GM06990 (cell line): ENCODE measurements around the gene HIRIP3.

ENCODE experiments used
- DNase-seq: peaks from one replicate; pipeline ENCODE4 v3.0.0-alpha.2; 2011; ENCODE audit not compliant: insufficient read length; ENCODE audit errors: extremely low read depth
- H3K27me3 ChIP-seq: replicated peaks from 2 replicates; pipeline ENCODE4 v1.6.0; 2011; ENCODE audit warnings: low read length; ENCODE audit not compliant: control insufficient read depth, insufficient read depth
- H3K36me3 ChIP-seq: 2 replicates; pipeline ENCODE4 v1.5.1; 2011; ENCODE audit warnings: low read length; ENCODE audit not compliant: control insufficient read depth, insufficient read depth
- H3K4me3 ChIP-seq: replicated peaks from 2 replicates; pipeline ENCODE4 v1.5.1; 2011; ENCODE audit warnings: low read depth, mild to moderate bottlenecking, control low read depth, low read length
- CTCF ChIP-seq: IDR thresholded peaks from 2 replicates; pipeline ENCODE4 v1.5.1; 2011; ENCODE audit warnings: low read length, control low read depth, mild to moderate bottlenecking, inconsistent platforms; ENCODE audit not compliant: insufficient read depth, poor library complexity, severe bottlenecking

HIRIP3 gene

GRCh38 chr16:29973384-29974246, 21.8 kb downstream of the HIRIP3 start, which contains the start of gene TAOK2:
Gene TAOK2 (plus strand): TSS chr16:29973868. CDS start chr16:29977773, 3,905 bp downstream.
- TF ChIP-seq CTCF: no peak
- peak within 1 kb of the TSS; percentile 97 for H3K4me3 ChIP-seq
- no peaks in the 10 kb centered on the region for H3K27me3 ChIP-seq
- DNase-seq: peak; percentile 100
- H3K36me3 ChIP-seq: peaks cover 7% of the 10 kb centered on the region

GRCh38 chr16:29972992-29973383, 22.4 kb downstream of the HIRIP3 start:
- Histone ChIP-seq H3K4me3 (no peak overlapping the region), H3K36me3 (peaks cover 3% of the 10 kb centered on the region), H3K27me3 (no peaks in the 10 kb centered on the region)
- no peak for DNase-seq
- TF ChIP-seq CTCF: no peak

- TF ChIP-seq CTCF: no peak
- DNase-seq: no peak
- Histone ChIP-seq H3K36me3 (peaks cover 2% of the 10 kb centered on the region; the same call in 1 of the 2 replicates), H3K4me3 (no peak overlapping the region), H3K27me3 (no peaks in the 10 kb centered on the region)
These were observed 22.9 kb downstream of the HIRIP3 start for GRCh38 chr16:29972500-29972899.

- Histone ChIP-seq H3K4me3 (no peak overlapping the region), H3K27me3 (no peaks in the 10 kb centered on the region), H3K36me3 (peaks cover 2% of the 10 kb centered on the region)
- DNase-seq: no peak
- no peak for TF ChIP-seq CTCF
These were observed 24.1 kb downstream of the HIRIP3 start for GRCh38 chr16:29971304-29971703.

- Histone ChIP-seq H3K36me3 (peaks cover 2% of the 10 kb centered on the region), H3K4me3 (no peak overlapping the region), H3K27me3 (no peaks in the 10 kb centered on the region)
- no peak for DNase-seq
- no peak for TF ChIP-seq CTCF
These were observed 27.2 kb downstream of the HIRIP3 start for GRCh38 chr16:29968205-29968604.
